Measurements from ENCODE around the gene NAB1.

GRCh38 chr2:190666895-190667294 lies 18.0 kb downstream of the NAB1 start:
- TF ChIP-seq CTCF (IDR thresholded peaks at IDR 0.05; ENCODE audit: borderline replicate concordance, extremely low read depth, low read length, poor library complexity, severe bottlenecking), result no peak
- TF ChIP-seq EZH2 (IDR thresholded peaks at IDR 0.05; ENCODE audit: borderline replicate concordance, low read depth, low read length, severe bottlenecking), result no peak
